RPMI8226 (cell line): ENCODE measurements around the gene CHL1.

ENCODE experiments used
- DNase-seq: peaks from one replicate; pipeline ENCODE4 v3.0.0-alpha.2; 2015

Gene CHL1

DNA sequence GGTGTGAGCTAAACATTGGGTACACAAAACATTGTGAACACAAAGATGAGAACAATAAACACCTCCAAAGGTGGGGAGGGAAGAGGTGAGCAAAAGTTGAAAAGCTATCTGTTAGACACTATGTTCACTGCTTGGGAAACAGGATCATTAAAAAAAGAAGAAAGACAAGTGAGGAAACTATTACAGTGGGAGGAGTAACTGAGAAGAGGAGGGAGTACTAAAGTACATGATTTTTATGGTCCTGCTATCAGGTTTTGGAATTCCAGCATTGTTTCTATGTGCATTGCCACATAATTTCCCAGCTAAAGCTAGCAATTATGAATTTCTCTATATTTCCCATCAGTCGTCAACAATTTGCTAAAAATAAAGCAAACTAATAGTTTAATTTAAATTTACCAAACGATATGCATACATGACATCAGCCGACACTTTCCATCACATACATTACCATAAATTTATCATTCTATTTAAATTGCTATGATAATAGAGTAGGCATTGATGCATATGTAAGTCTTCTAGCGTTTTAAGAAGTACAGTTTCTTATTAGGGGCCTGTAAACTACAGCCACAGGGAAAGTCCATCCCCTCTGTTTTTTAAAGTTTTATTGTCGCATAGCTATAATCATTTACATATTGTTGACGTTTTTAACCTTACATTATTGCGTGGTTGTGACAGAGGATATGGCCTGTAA lies 221.8 kb downstream of the CHL1 start:
- DNase-seq: no peak

GRCh38 chr3:420584-420983 lies 224.0 kb downstream of the CHL1 start:
- DNase-seq: no peak

DNA sequence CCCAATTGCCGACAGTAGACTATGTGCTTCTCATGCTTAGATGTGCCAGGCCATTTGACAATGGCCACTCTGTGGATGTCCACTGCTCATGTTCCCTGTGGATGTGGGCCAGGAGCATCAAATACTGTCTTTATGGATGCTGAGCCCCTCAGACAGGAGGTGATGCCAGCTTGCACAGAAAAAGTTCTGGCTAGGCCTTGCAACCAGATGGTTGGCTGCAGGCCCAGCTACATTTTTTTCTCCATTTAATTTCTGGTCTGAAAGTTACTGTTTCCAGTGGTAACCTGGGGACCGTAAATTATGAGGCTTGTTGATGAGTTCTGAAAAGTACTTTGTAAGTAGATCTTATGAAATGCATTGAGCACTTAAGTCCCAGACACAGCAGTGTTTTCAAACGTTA lies 228.5 kb downstream of the CHL1 start:
- no peak for DNase-seq

DNA sequence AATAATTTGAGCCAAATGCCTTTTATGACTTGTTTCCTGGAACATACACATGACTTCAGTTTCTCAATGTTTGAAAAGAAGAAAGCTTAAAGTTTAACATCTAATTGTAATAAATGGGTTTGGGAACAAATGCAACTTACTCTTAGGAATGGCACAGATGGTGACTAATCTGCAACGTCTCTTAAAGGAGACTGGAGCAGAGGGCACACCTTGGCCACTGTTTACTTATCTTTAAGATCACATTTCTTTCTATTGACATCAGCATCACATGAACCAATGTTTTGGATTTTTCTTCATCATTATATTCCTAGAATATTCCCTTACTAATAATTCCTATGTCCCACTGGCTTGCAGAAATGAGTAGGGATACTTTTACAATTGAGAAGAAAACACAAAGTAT lies 229.5 kb downstream of the CHL1 start:
- DNase-seq: no peak

GRCh38 chr3:427128-427527 lies 230.6 kb downstream of the CHL1 start:
- DNase-seq: no peak

DNA sequence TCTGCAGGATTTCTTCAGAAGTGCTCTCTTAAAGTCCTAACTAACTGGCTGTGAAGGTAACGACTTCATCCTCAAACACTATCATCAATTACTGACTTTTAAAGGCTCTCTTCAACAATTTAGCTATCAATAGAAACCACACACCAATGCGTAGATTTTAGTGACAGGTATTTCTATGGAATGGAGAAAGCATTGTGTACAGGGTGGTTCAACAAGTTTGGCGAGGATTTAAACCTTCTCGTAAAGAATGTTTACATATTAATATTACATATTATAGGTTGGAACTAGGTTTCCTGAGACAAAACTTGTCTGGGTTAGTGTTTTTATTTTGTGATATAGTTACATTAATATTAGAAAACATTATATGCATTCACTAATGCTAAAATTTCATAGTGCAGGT lies 233.6 kb downstream of the CHL1 start:
- DNase-seq: no peak

GRCh38 chr3:435161-435560 lies 238.6 kb downstream of the CHL1 start:
- DNase-seq: no peak

DNA sequence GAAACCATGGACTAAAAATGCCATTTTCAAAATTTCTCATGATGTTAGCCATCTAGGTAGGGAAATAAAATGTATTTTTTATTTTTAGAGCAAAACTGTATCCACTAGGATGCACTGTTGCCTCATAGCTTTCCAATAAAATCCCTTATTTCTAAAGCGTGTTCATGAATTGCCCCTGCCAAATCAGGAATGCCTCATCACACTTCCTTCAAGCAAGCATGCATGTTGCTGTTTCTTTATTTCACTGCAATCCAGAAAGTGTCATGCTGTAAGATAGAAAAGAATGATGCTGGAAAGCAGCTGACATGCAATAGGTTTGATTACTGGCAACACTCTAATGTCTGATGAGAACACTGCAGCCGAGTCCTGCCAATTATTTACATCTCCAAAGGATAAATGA lies 239.5 kb downstream of the CHL1 start:
- DNase-seq: no peak

DNA sequence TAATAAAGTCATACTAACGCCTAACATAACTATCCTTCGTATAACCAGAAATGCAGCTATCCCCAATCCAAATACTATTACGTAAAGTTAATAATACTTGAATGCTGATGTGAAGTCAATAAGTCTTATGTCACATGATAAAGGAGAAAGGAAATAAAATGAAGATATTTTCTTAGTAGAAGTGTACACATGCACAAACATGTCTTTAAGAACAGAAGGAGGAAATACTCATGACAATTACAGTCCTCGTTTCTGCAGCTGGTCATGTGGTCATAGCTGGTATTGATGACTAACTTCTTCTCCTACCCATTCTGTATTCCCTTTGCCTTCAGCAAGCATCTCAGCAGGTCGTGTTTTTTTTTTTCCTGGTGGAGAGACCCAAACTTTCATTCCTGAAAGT lies 244.3 kb downstream of the CHL1 start:
- DNase-seq: no peak

- DNase-seq: no peak
Measured at GRCh38 chr3:445960-446359, 249.4 kb downstream of the CHL1 start.

GRCh38 chr3:447671-448070 lies 251.1 kb downstream of the CHL1 start:
- no peak for DNase-seq

GRCh38 chr3:449711-450110 lies 253.1 kb downstream of the CHL1 start:
- DNase-seq: no peak

- no peak for DNase-seq
Measured at GRCh38 chr3:452221-452620, 255.7 kb downstream of the CHL1 start.

GRCh38 chr3:453106-453505 lies 256.5 kb downstream of the CHL1 start:
- no peak for DNase-seq

GRCh38 chr3:454986-455385 lies 258.4 kb downstream of the CHL1 start:
- no peak for DNase-seq

GRCh38 chr3:458124-458523 lies 261.6 kb downstream of the CHL1 start:
- DNase-seq: no peak

DNA sequence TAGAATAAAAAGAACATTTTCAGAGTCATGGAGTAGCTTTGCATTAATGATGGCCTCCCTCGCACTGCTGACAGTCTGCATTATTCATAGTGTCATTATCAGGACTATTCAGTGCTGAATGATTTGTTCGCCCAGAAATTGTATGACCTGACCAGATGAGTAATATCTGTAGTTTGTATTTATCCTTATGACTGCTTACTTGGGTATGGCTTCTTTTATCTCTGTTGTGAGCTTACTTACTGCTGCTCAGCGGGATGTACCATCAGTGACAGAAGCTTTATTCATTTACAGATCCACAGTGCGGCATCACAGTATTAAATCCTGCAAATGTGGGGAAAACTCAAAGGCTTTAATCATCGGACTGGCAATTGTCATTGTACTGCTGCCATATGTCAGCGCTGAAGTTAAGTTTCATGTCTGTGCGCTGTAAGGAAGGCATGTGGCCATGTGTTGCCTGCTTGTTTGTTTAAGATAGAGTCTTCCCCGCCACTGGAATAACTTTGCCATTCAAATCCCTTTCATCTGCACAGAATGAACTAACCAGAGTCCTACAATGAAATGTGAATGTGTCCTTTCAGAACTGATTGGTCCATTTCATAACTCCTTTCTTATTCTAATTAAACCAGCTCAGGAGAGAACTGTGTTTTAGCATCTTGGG lies 262.2 kb downstream of the CHL1 start:
- no peak for DNase-seq
